GM18505 (cell line): ENCODE results near the gene TNFAIP8L2.

Experiments
- ATAC-seq: cut with Tn5 transposase; IDR thresholded peaks from one replicate; pipeline ENCODE4 v1.9.1; 2021; ENCODE audit not compliant: unreplicated experiment
- POLR2A ChIP-seq: IDR thresholded peaks from 4 replicates; pipeline ENCODE4 v1.6.1; 2011; ENCODE audit warnings: borderline replicate concordance; ENCODE audit not compliant: insufficient read depth, insufficient read length; ENCODE audit errors: extremely low read depth

Gene TNFAIP8L2

DNA sequence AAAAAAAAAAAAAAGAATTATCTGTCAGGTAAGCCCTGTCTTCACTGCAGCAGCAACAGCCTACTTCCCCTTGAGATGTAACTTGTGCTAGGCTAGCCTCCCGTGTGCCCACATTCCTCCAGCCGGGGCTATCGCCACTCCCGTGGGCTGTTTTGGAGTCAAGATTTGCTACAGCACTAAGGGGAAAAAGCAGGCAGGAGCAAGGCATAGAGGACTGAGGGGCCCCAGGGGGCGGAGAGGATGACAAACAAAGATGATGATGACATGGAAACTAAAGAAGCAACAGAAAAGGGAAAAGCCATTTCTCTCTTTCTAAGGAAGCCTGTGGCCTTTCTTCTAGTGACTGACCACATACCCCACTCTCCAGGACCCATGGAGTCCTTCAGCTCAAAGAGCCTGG lies 1.9 kb downstream of the TNFAIP8L2 start:
- ATAC-seq = no peak
- TF ChIP-seq POLR2A = no peak

DNA sequence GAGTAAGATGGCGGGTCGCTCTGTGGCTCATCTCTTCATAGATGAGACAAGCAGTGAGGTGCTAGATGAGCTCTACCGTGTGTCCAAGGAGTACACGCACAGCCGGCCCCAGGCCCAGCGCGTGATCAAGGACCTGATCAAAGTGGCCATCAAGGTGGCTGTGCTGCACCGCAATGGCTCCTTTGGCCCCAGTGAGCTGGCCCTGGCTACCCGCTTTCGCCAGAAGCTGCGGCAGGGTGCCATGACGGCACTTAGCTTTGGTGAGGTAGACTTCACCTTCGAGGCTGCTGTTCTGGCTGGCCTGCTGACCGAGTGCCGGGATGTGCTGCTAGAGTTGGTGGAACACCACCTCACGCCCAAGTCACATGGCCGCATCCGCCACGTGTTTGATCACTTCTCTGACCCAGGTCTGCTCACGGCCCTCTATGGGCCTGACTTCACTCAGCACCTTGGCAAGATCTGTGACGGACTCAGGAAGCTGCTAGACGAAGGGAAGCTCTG lies 2.4 kb downstream of the TNFAIP8L2 start:
- no peak for ATAC-seq
- TF ChIP-seq POLR2A = no peak

DNA sequence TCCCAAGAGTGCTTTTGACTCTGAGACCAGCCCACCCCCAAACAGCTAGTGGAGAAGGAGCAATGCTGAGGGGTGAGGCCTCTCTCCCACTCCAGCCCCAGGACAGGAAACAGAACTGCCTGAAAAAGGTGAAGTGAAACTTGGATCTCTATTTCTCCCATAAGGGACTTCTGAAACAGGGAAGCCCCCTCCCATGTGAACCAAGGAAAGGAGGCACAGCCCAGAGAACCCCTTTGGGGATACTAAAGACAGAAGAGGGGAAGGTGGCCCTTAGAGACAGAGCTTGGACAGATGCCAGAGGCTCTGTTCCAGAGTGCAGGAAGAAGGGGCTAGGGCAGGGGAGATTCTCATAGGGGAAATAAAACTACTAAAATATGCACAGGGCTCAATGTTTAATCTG lies 2.9 kb downstream of the TNFAIP8L2 start:
- no peak for ATAC-seq
- no peak for TF ChIP-seq POLR2A

DNA sequence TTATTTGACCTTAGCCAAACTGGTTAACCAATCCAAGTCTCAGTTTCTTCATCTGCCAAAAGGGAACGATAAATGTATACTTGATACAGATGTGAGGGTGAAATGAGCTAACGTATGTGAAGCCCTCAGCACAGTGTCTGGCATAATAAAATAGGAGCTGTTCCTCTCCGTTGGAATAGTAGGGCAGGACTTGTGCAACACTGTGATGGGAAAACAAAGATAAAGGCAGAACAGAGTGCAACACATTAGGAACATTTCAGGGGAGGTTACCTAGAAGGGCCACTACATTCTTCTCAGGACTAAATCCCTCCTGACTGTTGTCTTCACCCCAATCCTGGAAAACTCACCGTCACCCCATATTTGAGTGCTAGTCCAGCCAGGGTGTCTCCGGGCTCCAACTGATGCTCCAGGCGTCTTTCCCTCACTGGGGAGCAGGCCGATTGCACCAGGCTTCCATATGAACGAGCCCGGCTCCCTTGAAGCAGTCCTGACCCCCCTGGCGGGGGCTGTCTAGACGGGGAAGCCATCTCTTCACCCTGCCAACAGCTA lies 8.4 kb downstream of the TNFAIP8L2 start:
- no peak for ATAC-seq
- TF ChIP-seq POLR2A = no peak

DNA sequence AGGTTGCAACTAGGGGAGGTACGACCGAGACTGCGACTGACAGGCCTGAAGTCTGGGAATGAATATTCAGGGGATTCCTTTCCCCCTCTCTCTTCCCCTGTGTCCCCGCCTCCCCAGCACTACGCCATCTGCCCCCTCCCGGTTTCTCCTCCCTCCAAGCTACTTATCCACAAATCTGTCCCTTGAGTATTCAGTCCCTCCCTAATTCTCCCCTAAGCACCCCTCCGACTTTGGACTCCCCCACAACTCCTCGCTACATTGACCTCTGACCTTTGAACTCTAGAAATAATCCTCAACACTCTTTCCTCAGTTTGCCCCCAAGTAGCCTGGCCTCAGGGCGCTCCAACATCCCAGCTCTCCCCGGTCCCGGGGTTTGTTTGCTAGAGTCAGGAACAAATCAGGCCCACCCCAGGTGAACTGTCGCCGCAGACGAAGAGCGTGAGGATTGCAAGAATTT lies 8.9 kb downstream of the TNFAIP8L2 start:
- no peak for TF ChIP-seq POLR2A
- ATAC-seq = no peak

DNA sequence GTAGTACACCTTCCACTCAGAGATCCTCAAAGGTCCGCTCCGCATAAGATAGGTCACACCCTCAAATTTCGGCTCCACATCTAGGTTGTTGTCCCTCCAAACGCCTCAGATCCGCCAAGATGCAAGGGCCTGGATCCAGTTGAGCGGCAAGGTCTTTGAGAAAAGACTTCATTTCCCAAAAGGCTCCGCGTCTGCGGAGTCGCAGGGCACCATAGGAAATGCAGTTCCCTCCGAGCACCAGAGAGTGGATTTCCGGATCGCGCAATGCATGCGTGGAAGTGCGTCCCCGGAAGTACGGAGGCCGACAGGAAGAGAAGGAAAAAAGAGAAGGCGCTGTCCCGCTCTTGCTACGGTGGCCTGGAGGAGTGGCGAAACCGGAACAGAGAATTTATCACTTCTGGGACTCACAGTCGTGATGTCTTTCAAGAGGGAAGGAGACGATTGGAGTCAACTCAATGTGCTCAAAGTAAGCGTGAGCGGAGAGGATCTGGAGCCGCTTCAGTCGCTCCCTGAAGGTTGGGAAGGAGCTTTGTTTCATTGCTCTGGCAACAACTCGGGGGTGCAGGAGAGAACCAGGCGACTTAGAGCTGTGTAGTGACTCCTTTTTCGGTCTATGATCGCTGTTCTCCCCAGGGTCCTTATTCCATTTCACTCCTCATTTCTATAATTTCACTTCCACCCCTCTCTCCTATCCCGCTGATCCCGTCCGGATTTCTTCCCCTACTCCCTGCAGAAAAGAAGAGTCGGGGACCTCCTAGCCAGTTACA lies 9.5 kb downstream of the TNFAIP8L2 start, which contains the start of the genes LYSMD1 and SCNM1:
LYSMD1 (minus strand) TSS at position 165 of the 767 bp plus-strand sequence. CDS start 644 bp downstream, outside the sequence.
SCNM1 (plus strand) TSS at position 407 of the 767 bp plus-strand sequence; CDS start at position 416, 9 bp downstream.
- TF ChIP-seq POLR2A = peak; percentile 91
- peak; percentile 83 for ATAC-seq

DNA sequence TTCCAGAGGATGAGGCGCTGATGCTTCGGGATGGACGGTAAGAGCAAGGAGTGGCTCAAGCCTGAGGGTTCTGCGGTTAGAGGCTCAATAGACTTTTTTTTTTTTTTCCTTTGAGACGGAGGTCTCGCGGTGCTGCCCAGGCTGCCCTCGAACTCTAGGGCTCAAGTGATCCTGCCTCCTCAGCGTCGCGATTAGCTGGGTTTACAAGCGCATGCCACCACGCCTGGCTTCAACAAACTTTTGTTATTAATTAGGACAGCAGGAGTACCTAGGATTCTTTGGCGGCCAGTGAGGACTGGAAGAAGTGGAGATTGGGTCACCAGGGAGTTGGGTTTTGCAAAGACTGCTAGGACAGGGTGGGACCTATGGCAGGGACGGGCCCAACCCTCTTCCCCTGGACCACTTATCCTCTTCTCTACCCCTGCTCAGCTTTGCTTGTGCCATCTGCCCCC lies 10.1 kb downstream of the TNFAIP8L2 start:
- no peak for ATAC-seq
- TF ChIP-seq POLR2A = no peak

DNA sequence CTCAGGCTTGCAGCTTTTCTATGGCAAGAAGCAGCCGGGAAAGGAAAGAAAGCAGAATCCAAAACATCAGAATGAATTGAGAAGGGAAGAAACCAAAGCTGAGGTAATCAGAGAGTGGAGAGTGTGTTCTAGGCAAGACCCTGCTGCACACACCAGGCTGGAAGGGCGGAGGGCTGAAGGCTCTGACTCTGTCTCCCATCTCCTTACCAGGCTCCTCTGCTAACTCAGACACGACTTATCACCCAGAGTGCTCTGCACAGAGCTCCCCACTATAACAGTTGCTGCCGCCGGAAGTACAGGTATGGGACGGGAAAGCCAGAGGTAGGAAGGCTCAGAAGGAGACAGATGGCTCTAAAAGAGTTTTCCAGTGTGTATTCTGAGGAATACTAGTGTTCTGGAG lies 10.7 kb downstream of the TNFAIP8L2 start:
- ATAC-seq = no peak
- TF ChIP-seq POLR2A = no peak

DNA sequence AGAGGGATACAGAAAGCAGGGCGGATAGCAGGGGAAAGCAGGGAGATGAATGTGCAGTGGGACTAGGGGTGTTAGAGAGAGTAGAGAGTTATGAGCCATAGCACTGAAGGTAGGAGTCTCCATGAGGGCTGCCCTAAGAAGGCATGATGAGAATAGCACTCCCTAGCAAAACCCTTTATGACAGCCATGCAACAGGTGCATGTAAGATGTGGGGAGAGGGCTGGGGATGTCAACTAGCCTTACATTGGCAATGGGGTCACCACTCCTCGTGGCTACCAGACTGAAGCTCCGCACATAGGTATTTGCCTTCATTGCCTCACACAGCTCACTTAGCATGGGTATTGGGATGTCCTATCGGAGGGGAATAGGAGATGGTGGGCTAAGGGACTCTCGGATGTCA lies 14.7 kb downstream of the TNFAIP8L2 start:
- no peak for TF ChIP-seq POLR2A
- ATAC-seq = no peak

DNA sequence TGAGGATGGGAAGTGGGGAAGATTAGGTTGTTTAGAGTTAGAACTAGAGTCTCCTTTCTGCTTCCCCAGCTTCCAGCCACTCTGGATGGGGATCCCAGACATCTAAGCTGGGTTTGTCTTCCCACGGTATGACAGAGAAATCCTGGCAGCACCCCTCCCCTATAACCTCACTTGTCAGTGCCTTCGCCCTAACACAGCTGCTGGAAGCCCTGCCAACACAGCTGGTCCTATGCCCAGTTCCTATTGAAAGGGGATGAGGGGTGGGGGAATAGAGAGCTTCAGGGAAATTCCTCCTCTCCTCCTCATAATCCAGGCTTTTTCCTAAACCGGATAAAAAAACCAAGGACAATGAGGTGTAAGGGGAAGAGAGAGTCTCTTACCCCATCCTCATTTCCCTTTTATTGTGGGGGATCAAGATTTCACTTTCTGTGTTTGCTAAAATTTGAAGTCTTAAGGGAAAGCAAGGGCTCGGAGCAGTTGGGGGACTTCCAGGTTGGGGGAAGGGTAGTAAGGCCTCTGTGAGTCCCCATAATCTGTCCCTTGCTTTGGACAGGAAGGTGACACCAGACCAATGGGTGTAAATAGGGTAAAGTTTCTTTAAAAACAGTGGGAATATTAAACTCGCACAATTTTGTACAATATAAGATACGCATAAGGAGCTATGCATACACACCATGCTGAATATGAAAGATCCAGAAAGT lies 18.7 kb downstream of the TNFAIP8L2 start:
- TF ChIP-seq POLR2A = no peak
- no peak for ATAC-seq

DNA sequence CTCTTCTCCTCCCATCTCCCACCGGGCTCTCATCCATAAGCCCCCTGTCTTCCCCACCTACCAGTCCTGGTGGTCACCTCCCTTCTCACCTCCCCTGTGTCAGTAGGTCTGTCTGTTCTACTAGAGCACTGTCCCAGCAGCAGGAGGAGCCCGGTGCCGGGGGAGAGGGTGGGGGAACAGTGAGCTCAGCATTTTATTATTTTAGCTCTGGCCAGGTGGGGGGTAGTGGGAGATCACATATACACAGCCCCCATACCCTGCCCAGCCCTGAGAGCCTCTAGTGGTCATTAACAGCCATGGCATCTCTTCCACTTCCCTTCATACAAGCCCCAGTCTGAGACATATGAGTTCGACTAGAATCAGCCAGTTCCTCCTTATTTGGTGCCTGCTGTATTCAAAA lies 19.4 kb downstream of the TNFAIP8L2 start, which contains the start of gene TMOD4:
TMOD4 (minus strand) TSS at position 119 of the 400 bp plus-strand sequence. CDS start 1,106 bp downstream, outside the sequence.
- ATAC-seq = no peak
- TF ChIP-seq POLR2A = no peak

DNA sequence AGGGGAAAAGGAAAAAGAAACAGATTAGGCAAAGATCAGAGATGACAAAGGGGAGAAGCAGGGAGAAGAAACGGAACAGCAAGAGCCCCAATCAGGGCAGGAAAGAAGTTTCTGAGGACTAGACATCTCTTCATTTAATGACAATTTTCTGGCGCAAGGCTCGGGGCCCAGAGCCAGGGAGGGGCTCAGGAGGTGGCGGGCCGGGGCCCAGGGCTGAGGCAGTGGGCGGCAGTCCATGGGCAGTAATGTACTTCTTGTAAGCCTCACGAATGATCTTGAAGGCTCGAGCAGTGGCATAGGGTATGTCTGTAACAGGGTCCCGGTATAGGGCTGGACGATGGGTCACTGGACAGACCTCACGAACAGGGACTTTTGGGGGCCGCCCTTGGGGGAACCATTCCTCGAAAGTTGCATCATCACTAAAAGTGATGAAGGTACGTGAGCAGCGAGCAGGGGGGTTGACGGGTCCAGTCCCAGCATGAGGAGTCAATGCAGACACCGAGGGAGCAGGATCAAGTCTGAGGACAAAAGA lies 20.1 kb downstream of the TNFAIP8L2 start:
- no peak for ATAC-seq
- no peak for TF ChIP-seq POLR2A

DNA sequence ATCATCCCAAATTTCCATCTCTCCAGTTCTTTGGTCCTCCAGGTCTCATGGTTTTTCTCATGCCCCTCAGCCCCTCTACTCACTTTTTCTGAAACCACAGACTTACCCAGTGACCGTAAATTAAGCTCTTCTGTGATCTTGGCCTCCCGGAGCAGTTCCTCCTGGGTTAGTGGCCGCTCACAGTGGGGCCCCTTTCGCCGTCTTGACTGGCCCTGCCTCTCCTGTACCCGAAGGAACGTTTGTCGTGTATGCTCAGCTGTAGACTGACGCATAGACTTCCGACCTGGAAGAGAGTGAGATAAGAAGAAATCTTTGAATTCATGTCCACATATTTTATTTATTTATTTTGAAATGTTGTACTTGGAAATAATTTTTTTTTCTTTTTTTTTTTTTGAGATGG lies 27.8 kb downstream of the TNFAIP8L2 start:
- ATAC-seq = no peak
- TF ChIP-seq POLR2A = no peak
